Uterus (tissue), 4 donors: ENCODE measurements around the gene WASHC4. TPM values are rescaled to one million over a fixed set of nuclear protein-coding genes. Genes with fewer than 3 reads are reported as not detected.

Source experiments
- DNase-seq, 2 donors: peaks; one replicate each; pipeline ENCODE4 v3.0.0-alpha.2; 2019 to 2020
- H3K27ac ChIP-seq, 2 donors: fragments of 200-600 bp; sonication (generic); 1 replicate in 1 of 2; 2 replicates in 1 of 2; pipeline ENCODE4 v1.5.1; 2016 to 2018
- H3K27me3 ChIP-seq, 2 donors: fragments of 200-600 bp; sonication (generic); one replicate each; pipeline ENCODE4 v1.5.1; 2018 to 2019; ENCODE audit warnings: control low read depth in 1 of 2
- H3K36me3 ChIP-seq, 2 donors: fragments of 200-600 bp; sonication (generic); one replicate each; pipeline ENCODE4 v1.5.1; 2019; ENCODE audit warnings: control low read depth in 1 of 2
- H3K4me1 ChIP-seq, 2 donors: fragments of 200-600 bp; sonication (generic); one replicate each; pipeline ENCODE4 v1.5.1; 2018 to 2019; ENCODE audit warnings: control low read depth in 1 of 2
- H3K4me3 ChIP-seq, 2 donors: fragments of 200-600 bp; sonication (generic); 1 replicate in 1 of 2; 2 replicates in 1 of 2; pipeline ENCODE4 v1.5.1; 2018 to 2019; ENCODE audit warnings: mild to moderate bottlenecking in 1 of 2
- H3K9me3 ChIP-seq, 2 donors: fragments of 200-600 bp; sonication (generic); one replicate each; pipeline ENCODE4 v1.5.1; 2019; ENCODE audit warnings: control low read depth in 1 of 2
- POLR2A ChIP-seq, 2 donors: fragments of 450-650 bp; IDR thresholded peaks; one replicate each; pipeline ENCODE4 v1.6.1; 2016; ENCODE audit warnings: antibody characterized with exemption in 2 of 2, mild to moderate bottlenecking in 1 of 2, moderate library complexity in 1 of 2
- intact Hi-C: fragments of 100-400 bp; cut with DNase I; formaldehyde crosslinking; loops from one replicate; pipeline ENCODE4 v1.15.1; 2023; ENCODE audit warnings: low total_unique reads
- total RNA-seq, 4 donors: library from RNA; depleted of rRNA in 3 of 4; stranded (reverse); fragments of >200 nt in 3 of 4; gene quantifications; one replicate each; pipeline versions ENCODE4 v1.1.0 to v1.2.4, GENCODE V29; 2014 to 2023
- TF ChIP-seq, protein P1 (sequence below), 4 experiments: fragments of 200-600 bp in 2 of 4; fragments of 450-650 bp in 2 of 4; sonication (generic) in 2 of 4; IDR thresholded peaks; one replicate each; pipeline ENCODE4 v1.5.1; 2016 to 2019; ENCODE audit warnings: antibody characterized with exemption in 4 of 4, mild to moderate bottlenecking in 2 of 4, moderate library complexity in 1 of 4
- donor health status: DM: yes; HTN: yes; CAD: no.

Gene WASHC4
- total RNA-seq, 4 donors from 2014 or later = 44.1 to 162 (median 59.9) TPM

- H3K36me3 ChIP-seq = no peaks in the 10 kb centered on the region
These were observed 97.4 kb downstream of the WASHC4 start for GRCh38 chr12:105204916-105205315.

GRCh38 chr12:105205322-105206048, 98.0 kb downstream of the WASHC4 start:
- TF ChIP-seq POLR2A (IDR thresholded peaks at IDR 0.05) = no peak
- TF ChIP-seq, protein P1, sequence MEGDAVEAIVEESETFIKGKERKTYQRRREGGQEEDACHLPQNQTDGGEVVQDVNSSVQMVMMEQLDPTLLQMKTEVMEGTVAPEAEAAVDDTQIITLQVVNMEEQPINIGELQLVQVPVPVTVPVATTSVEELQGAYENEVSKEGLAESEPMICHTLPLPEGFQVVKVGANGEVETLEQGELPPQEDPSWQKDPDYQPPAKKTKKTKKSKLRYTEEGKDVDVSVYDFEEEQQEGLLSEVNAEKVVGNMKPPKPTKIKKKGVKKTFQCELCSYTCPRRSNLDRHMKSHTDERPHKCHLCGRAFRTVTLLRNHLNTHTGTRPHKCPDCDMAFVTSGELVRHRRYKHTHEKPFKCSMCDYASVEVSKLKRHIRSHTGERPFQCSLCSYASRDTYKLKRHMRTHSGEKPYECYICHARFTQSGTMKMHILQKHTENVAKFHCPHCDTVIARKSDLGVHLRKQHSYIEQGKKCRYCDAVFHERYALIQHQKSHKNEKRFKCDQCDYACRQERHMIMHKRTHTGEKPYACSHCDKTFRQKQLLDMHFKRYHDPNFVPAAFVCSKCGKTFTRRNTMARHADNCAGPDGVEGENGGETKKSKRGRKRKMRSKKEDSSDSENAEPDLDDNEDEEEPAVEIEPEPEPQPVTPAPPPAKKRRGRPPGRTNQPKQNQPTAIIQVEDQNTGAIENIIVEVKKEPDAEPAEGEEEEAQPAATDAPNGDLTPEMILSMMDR (IDR thresholded peaks at IDR 0.05) = no peak
- H3K9me3 ChIP-seq = no peaks in the 10 kb centered on the region
- no peaks in the 10 kb centered on the region for H3K36me3 ChIP-seq
- no peak overlapping the region for H3K27ac ChIP-seq
- intact Hi-C loops = no loop called here
- DNase-seq = no peak
- no peak overlapping the region for H3K4me3 ChIP-seq
- no peaks in the 10 kb centered on the region for H3K4me1 ChIP-seq
- H3K27me3 ChIP-seq = no peaks in the 10 kb centered on the region

More at GRCh38 chr12:105204916-105205315, 97.4 kb downstream of the WASHC4 start:
- H3K4me1 ChIP-seq = no peaks in the 10 kb centered on the region
- no peaks in the 10 kb centered on the region for H3K9me3 ChIP-seq
- no peak overlapping the region for H3K27ac ChIP-seq
- no peak overlapping the region for H3K4me3 ChIP-seq
- intact Hi-C loops = no loop called here
- no peak for DNase-seq
- no peaks in the 10 kb centered on the region for H3K27me3 ChIP-seq
- TF ChIP-seq, protein P1 (IDR thresholded peaks at IDR 0.05) = no peak
- TF ChIP-seq POLR2A (IDR thresholded peaks at IDR 0.05) = no peak

GRCh38 chr12:105206686-105207374, 99.3 kb downstream of the WASHC4 start:
- no peaks in the 10 kb centered on the region for H3K4me1 ChIP-seq
- H3K36me3 ChIP-seq = no peaks in the 10 kb centered on the region
- no peak for DNase-seq
- intact Hi-C loops = no loop called here
- no peak overlapping the region for H3K4me3 ChIP-seq
- TF ChIP-seq, protein P1 (IDR thresholded peaks at IDR 0.05) = no peak
- TF ChIP-seq POLR2A (IDR thresholded peaks at IDR 0.05) = no peak
- H3K27me3 ChIP-seq = no peaks in the 10 kb centered on the region
- no peaks in the 10 kb centered on the region for H3K9me3 ChIP-seq
- no peak overlapping the region for H3K27ac ChIP-seq

DNA sequence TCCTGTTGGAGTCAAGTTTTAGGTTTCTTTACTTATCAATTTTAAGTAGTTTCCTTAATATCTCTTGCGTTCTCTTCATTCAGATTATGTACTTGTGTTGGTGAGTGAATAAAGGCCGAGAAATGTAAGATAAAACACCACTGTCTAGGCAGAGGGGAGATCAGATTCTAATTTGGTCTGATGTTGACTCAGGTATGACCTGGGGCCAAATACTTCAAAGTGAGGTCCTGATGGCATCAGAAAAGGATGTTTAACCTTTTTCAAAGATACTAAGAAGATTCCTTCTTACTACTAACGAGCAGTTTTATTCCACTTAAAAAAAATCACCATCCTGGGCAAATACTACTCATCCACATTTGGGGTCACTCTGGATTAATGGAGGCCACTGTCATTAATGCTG, 101.6 kb downstream of the WASHC4 start:
- Histone ChIP-seq H3K9me3 (no peaks in the 10 kb centered on the region), H3K4me3 (no peak overlapping the region), H3K27ac (no peak overlapping the region), H3K4me1 (no peaks in the 10 kb centered on the region), H3K36me3 (no peaks in the 10 kb centered on the region), H3K27me3 (no peaks in the 10 kb centered on the region)
- intact Hi-C loops = no loop called here
- TF ChIP-seq, protein P1 (IDR thresholded peaks at IDR 0.05) = no peak
- TF ChIP-seq POLR2A (IDR thresholded peaks at IDR 0.05) = no peak
- DNase-seq = no peak

DNA sequence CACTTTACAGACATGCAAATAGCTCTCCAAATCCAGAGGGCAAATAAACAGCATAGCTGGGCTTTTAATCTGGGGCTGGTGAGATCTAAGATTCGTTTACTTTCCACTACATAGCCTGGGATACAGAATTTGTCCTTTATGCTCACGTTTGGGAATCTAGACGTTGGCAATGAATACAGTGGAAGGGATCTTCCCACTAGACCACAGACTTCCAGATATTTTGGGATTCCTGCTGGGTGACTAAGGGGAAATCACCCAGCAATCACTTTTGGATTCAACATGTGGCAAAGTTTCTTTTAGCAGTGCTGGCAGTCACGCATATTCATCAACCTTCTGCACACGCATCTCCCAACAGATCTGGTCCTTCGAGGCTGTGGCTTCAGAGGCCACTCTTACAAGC, 104.9 kb downstream of the WASHC4 start:
- Histone ChIP-seq H3K9me3 (no peaks in the 10 kb centered on the region), H3K36me3 (no peaks in the 10 kb centered on the region), H3K27me3 (no peaks in the 10 kb centered on the region), H3K4me1 (no peaks in the 10 kb centered on the region), H3K4me3 (no peak overlapping the region), H3K27ac (no peak overlapping the region)
- TF ChIP-seq, protein P1 (IDR thresholded peaks at IDR 0.05) = no peak
- TF ChIP-seq POLR2A (IDR thresholded peaks at IDR 0.05) = no peak
- DNase-seq = no peak
- intact Hi-C loops = no loop called here
